Left cardiac atrium (tissue), 4 donors: Measurements from ENCODE around the gene SLC4A4. TPM values are rescaled to one million over a fixed set of nuclear protein-coding genes. Genes with fewer than 3 reads are reported as not detected.

Source experiments
- ATAC-seq, 2 donors: fragments of 200-7000 bp; cut with Tn5 transposase; one replicate each; pipeline ENCODE4 v1.9.1; 2020; ENCODE audit warnings: mild to moderate bottlenecking in 2 of 2, moderate library complexity in 2 of 2
- DNase-seq: peaks from one replicate; pipeline ENCODE4 v3.0.0-alpha.2; 2020
- intact Hi-C, 2 donors: fragments of 100-400 bp; cut with DNase I; formaldehyde crosslinking; loops; one replicate each; pipeline versions ENCODE4 v1.14.1 to v1.15.1; 2022 to 2023
- total RNA-seq, 2 donors: library from RNA; stranded (reverse); fragmentation: NEBNext Ultra II Directional; extraction: Animal tissue kit (Norgen Biotek cat#: 25700); gene quantifications; one replicate each; pipeline ENCODE4 v1.2.1, GENCODE V29; 2021
- donor health status: DM: no; HTN: yes; CAD: no.
- donor health status: DM: no; HTN: yes; CAD: no; lungs with severe emphysema.
- donor health status: DM: yes; HTN: yes; CAD: no.
- donor health status: Dilated cardiomyopathy.

SLC4A4 gene
- total RNA-seq, 2 donors from 2014 or later: 18.6 to 22.8 TPM

- ATAC-seq: no peak
These were observed 114.7 kb downstream of the SLC4A4 start for GRCh38 chr4:71453531-71453930.

GRCh38 chr4:71456841-71457240 is 118.0 kb downstream of the SLC4A4 start:
- no peak for DNase-seq

More at GRCh38 chr4:71453531-71453930, 114.7 kb downstream of the SLC4A4 start:
- intact Hi-C loops: no loop called here
- no peak for DNase-seq

GRCh38 chr4:71460371-71460770 is 121.6 kb downstream of the SLC4A4 start:
- DNase-seq (no peak), ATAC-seq (no peak)
- intact Hi-C loops: no loop called here

More at GRCh38 chr4:71456841-71457240, 118.0 kb downstream of the SLC4A4 start:
- peak; percentile 67 to 97 for ATAC-seq
- intact Hi-C loops: no loop called here

- intact Hi-C loops: no loop called here
These were observed 122.6 kb downstream of the SLC4A4 start for GRCh38 chr4:71461422-71461821.

GRCh38 chr4:71466775-71467174 is 128.0 kb downstream of the SLC4A4 start:
- ATAC-seq: no peak
- intact Hi-C loops: no loop called here

More at GRCh38 chr4:71461422-71461821, 122.6 kb downstream of the SLC4A4 start:
- DNase-seq (no peak), ATAC-seq (no peak)

GRCh38 chr4:71468116-71468710 is 129.4 kb downstream of the SLC4A4 start:
- no peak for ATAC-seq
- no peak for DNase-seq
- intact Hi-C loops: no loop called here

More at GRCh38 chr4:71466775-71467174, 128.0 kb downstream of the SLC4A4 start:
- DNase-seq: no peak

GRCh38 chr4:71469541-71469940 is 130.7 kb downstream of the SLC4A4 start:
- intact Hi-C loops: no loop called here
- ATAC-seq: no peak
- no peak for DNase-seq

- DNase-seq: no peak
- intact Hi-C loops: no loop called here
- ATAC-seq: no peak
These were observed 131.7 kb downstream of the SLC4A4 start for GRCh38 chr4:71470524-71470923.

- DNase-seq (no peak), ATAC-seq (peak in 1 of 2 donors; percentile 61)
- intact Hi-C loops: no loop called here
These were observed 134.1 kb downstream of the SLC4A4 start for GRCh38 chr4:71472946-71473345.

- no peak for ATAC-seq
- intact Hi-C loops: no loop called here
- DNase-seq: no peak
These were observed 134.9 kb downstream of the SLC4A4 start for GRCh38 chr4:71473541-71474240.

- intact Hi-C loops: no loop called here
- ATAC-seq (no peak), DNase-seq (no peak)
These were observed 135.9 kb downstream of the SLC4A4 start for GRCh38 chr4:71474731-71475130.

- DNase-seq (no peak), ATAC-seq (no peak)
- intact Hi-C loops: no loop called here
These were observed 137.4 kb downstream of the SLC4A4 start for GRCh38 chr4:71476240-71476639.

- no peak for ATAC-seq
- intact Hi-C loops: no loop called here
These were observed 147.9 kb downstream of the SLC4A4 start for GRCh38 chr4:71486550-71487343.

GRCh38 chr4:71487344-71487920 is 148.6 kb downstream of the SLC4A4 start:
- no peak for DNase-seq
- ATAC-seq: peak; percentile 65 to 93
- intact Hi-C loops: no loop called here

More at GRCh38 chr4:71486550-71487343, 147.9 kb downstream of the SLC4A4 start:
- DNase-seq: no peak

GRCh38 chr4:71494539-71494938 is 155.7 kb downstream of the SLC4A4 start:
- intact Hi-C loops: no loop called here
- ATAC-seq: no peak

GRCh38 chr4:71495454-71495853 is 156.6 kb downstream of the SLC4A4 start:
- intact Hi-C loops: no loop called here
- ATAC-seq: no peak
- DNase-seq: no peak

More at GRCh38 chr4:71494539-71494938, 155.7 kb downstream of the SLC4A4 start:
- no peak for DNase-seq

GRCh38 chr4:71497078-71497477 is 158.3 kb downstream of the SLC4A4 start:
- ATAC-seq: no peak
- intact Hi-C loops: no loop called here
- no peak for DNase-seq

- intact Hi-C loops: no loop called here
- DNase-seq (no peak), ATAC-seq (peak in 1 of 2 donors; percentile 73)
These were observed 159.2 kb downstream of the SLC4A4 start for GRCh38 chr4:71498002-71498401.

- DNase-seq: no peak
These were observed 159.8 kb downstream of the SLC4A4 start for GRCh38 chr4:71498625-71499024.

GRCh38 chr4:71501992-71502391 is 163.2 kb downstream of the SLC4A4 start:
- ATAC-seq (no peak), DNase-seq (no peak)
- intact Hi-C loops: no loop called here

More at GRCh38 chr4:71498625-71499024, 159.8 kb downstream of the SLC4A4 start:
- ATAC-seq: no peak
- intact Hi-C loops: no loop called here
